ENCODE data around the gene PROM2. TPM values are rescaled to one million over a fixed set of nuclear protein-coding genes. Genes with fewer than 3 reads are reported as not detected.

The PROM2 gene
- total and polyA plus RNA-seq, 2 donors (not counting 3 experiments of a cell fraction or from before 2014, with no cell fraction given) = 0.39 to 0.60 TPM

- no peak for DNase-seq (ENCODE audit: low read depth, low spot score)
- no peaks in the 10 kb centered on the region for H3K36me3 ChIP-seq (ENCODE audit: control insufficient read depth in 2 of 2, extremely low read depth in 1 of 2, insufficient read depth in 2 of 2, low read length in 2 of 2)
- H3K4me2 ChIP-seq (ENCODE audit: insufficient read depth, low read length) = no peak overlapping the region
- dilution Hi-C loops (cut with MboI; ENCODE audit: extremely low pct_ligation_motif_present, low sequenced_read_pairs) (no loop called here), intact Hi-C loops (cut with micrococcal nuclease) (no loop called here)
- ChIA-PET CTCF (no interaction called here), POLR2A (no interaction called here)
- H3K9me1 ChIP-seq (replicated peaks; ENCODE audit: control insufficient read depth, extremely low read depth, insufficient read depth, low read length) = no peaks in the 10 kb centered on the region
- no peaks in the 10 kb centered on the region for H3K79me2 ChIP-seq (ENCODE audit: control insufficient read depth, insufficient read depth, low read length)
- no TSS peak for BruUV-seq (replicated peaks)
- H3K9ac ChIP-seq (replicated peaks; ENCODE audit: extremely low read depth, insufficient read depth, low read length) = no peak overlapping the region
- H3K27ac ChIP-seq (ENCODE audit: insufficient read depth, low read depth, low read length) = no peak overlapping the region
- H2AFZ ChIP-seq (ENCODE audit: low read depth, low read length) = no peak overlapping the region
- H3K4me1 ChIP-seq (ENCODE audit: control insufficient read depth, extremely low read depth, insufficient read depth, low read length) = no peaks in the 10 kb centered on the region
- no peak for FAIRE-seq
- TF ChIP-seq CTCF (IDR thresholded peaks at IDR 0.05; ENCODE audit: extremely low read depth in 1 of 2, insufficient read depth in 1 of 2, low read depth in 1 of 2, low read length in 2 of 2) (no peak), GATA2 (IDR thresholded peaks at IDR 0.05; ENCODE audit: insufficient read depth, insufficient read length, low read depth, low read length) (no peak), EZH2 (IDR thresholded peaks at IDR 0.05; ENCODE audit: borderline replicate concordance, low read depth, low read length, severe bottlenecking) (no peak), JUN (IDR thresholded peaks at IDR 0.05; ENCODE audit: borderline replicate concordance, insufficient read depth, insufficient read length, low read depth) (no peak), POLR2A (IDR thresholded peaks at IDR 0.05; ENCODE audit: low read depth, low read length) (no peak), POLR2AphosphoS5 (IDR thresholded peaks at IDR 0.05; ENCODE audit: insufficient read depth, low read depth, low read length) (no peak), MAX (IDR thresholded peaks at IDR 0.05; ENCODE audit: insufficient read depth, insufficient read length) (no peak), FOS (IDR thresholded peaks at IDR 0.05; ENCODE audit: borderline replicate concordance, insufficient read depth, low read length) (no peak), MYC (IDR thresholded peaks at IDR 0.05; ENCODE audit: low read depth, low read length) (no peak)
- no peaks in the 10 kb centered on the region for H3K9me3 ChIP-seq (replicated peaks; ENCODE audit: control insufficient read depth, insufficient read depth, low read length)
- H4K20me1 ChIP-seq (replicated peaks; ENCODE audit: control insufficient read depth, extremely low read depth, insufficient read depth, low read length) = no peaks in the 10 kb centered on the region
- no peak overlapping the region for H3K4me3 ChIP-seq (replicated peaks in 1 of 3; ENCODE audit: insufficient read depth in 1 of 3, low read depth in 1 of 3, low read length in 3 of 3)
- no peaks in the 10 kb centered on the region for H3K27me3 ChIP-seq (ENCODE audit: control insufficient read depth in 2 of 2, insufficient read depth in 2 of 2, low read length in 2 of 2)
Measured at GRCh38 chr2:95301186-95301585, 26.9 kb downstream of the PROM2 start.
